MM.1S (cell line): Measurements from ENCODE around the gene POLE.

Experiments used
- DNase-seq: peaks from one replicate; pipeline ENCODE4 v3.0.0-alpha.2; 2015
- H2AFZ ChIP-seq: fragments of 300-600 bp; sonication (generic); 2 replicates; pipeline ENCODE4 v1.6.0; 2016; ENCODE audit warnings: antibody characterized with exemption, low read length
- H3F3A ChIP-seq: fragments of 300-600 bp; sonication (generic); 2 replicates; pipeline ENCODE4 v1.6.1; 2016; ENCODE audit warnings: mild to moderate bottlenecking, antibody characterized with exemption, low read length, moderate library complexity, mixed read lengths; ENCODE audit not compliant: insufficient read depth
- H3K27ac ChIP-seq: fragments of 300-600 bp; sonication (generic); 2 replicates; pipeline ENCODE4 v1.5.1; 2016; ENCODE audit warnings: mild to moderate bottlenecking, low read length
- H3K27me3 ChIP-seq: fragments of 300-600 bp; sonication (generic); replicated peaks from 2 replicates; pipeline ENCODE4 v1.6.0; 2016; ENCODE audit warnings: low read length; ENCODE audit not compliant: insufficient read depth
- H3K36me3 ChIP-seq: fragments of 300-600 bp; sonication (generic); replicated peaks from 2 replicates; pipeline ENCODE4 v1.6.1; 2016; ENCODE audit warnings: mild to moderate bottlenecking, low read length, mixed read lengths; ENCODE audit not compliant: insufficient read depth
- H3K4me1 ChIP-seq: fragments of 300-600 bp; sonication (generic); 2 replicates; pipeline ENCODE4 v1.6.1; 2016; ENCODE audit warnings: low read length, mixed read lengths
- H3K4me2 ChIP-seq: fragments of 300-600 bp; sonication (generic); 2 replicates; pipeline ENCODE4 v1.6.0; 2016; ENCODE audit warnings: low read depth, low read length
- H3K4me3 ChIP-seq: fragments of 300-600 bp; sonication (generic); 2 replicates; pipeline ENCODE4 v1.5.1; 2016; ENCODE audit warnings: low read length, mixed read lengths
- H3K79me2 ChIP-seq: fragments of 300-600 bp; sonication (generic); 2 replicates; pipeline ENCODE4 v1.6.1; 2016; ENCODE audit warnings: mixed run types, low read length, mixed read lengths
- H3K9ac ChIP-seq: fragments of 300-600 bp; sonication (generic); 2 replicates; pipeline ENCODE4 v1.6.1; 2016; ENCODE audit warnings: low read length, mixed read lengths
- H3K9me2 ChIP-seq: fragments of 300-600 bp; sonication (generic); replicated peaks from 2 replicates; pipeline ENCODE4 v1.6.1; 2016; ENCODE audit warnings: mild to moderate bottlenecking, low read length, mixed read lengths; ENCODE audit not compliant: insufficient read depth
- H3K9me3 ChIP-seq: fragments of 300-600 bp; sonication (generic); replicated peaks from 2 replicates; pipeline ENCODE4 v1.6.1; 2016; ENCODE audit warnings: mild to moderate bottlenecking, low read length, mixed read lengths; ENCODE audit not compliant: insufficient read depth
- H4K20me1 ChIP-seq: fragments of 300-600 bp; sonication (generic); 2 replicates; pipeline ENCODE4 v1.6.1; 2016; ENCODE audit warnings: mild to moderate bottlenecking, low read length, moderate library complexity, mixed read lengths; ENCODE audit not compliant: insufficient read depth
- EZH2 ChIP-seq: fragments of 300-600 bp; sonication (generic); optimal IDR thresholded peaks from 2 replicates; pipeline ENCODE3; 2017; ENCODE audit warnings: low read depth, mild to moderate bottlenecking, antibody characterized with exemption, low read length, mixed read lengths
- EZH2phosphoT487 ChIP-seq: fragments of 300-600 bp; sonication (generic); IDR thresholded peaks from 2 replicates; pipeline ENCODE4 v1.6.1; 2018; ENCODE audit warnings: antibody characterized with exemption, low read length
- TF ChIP-seq, protein P1 (sequence below): fragments of 300-600 bp; sonication (generic); IDR thresholded peaks from 2 replicates; pipeline ENCODE4 v1.5.1; 2016; ENCODE audit warnings: antibody characterized with exemption, low read length, mixed read lengths

POLE gene

DNA sequence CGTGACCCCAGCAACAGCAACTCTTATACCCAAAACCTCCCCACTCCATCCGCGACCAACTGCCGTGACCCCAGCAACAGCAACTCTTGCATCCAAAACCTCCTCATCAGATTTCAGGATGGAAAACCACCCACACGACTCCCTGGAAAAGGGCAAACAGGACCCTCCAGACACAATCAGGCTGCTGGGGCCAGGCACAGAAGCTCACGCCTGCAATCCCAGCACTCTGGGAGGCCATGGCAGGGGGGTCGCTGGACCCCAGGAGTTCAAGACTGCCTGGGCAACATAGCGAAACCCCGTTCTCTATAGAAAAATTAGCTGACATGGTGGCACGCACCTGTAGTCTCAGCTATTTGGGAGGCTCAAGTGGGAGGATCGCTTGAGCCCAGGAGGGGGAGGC, 43.2 kb upstream of the POLE start:
- H3K4me2 ChIP-seq: no peak overlapping the region
- no peak overlapping the region for H3K9ac ChIP-seq
- no peaks in the 10 kb centered on the region for H4K20me1 ChIP-seq
- no peak overlapping the region for H3K4me3 ChIP-seq
- TF ChIP-seq, protein P1, sequence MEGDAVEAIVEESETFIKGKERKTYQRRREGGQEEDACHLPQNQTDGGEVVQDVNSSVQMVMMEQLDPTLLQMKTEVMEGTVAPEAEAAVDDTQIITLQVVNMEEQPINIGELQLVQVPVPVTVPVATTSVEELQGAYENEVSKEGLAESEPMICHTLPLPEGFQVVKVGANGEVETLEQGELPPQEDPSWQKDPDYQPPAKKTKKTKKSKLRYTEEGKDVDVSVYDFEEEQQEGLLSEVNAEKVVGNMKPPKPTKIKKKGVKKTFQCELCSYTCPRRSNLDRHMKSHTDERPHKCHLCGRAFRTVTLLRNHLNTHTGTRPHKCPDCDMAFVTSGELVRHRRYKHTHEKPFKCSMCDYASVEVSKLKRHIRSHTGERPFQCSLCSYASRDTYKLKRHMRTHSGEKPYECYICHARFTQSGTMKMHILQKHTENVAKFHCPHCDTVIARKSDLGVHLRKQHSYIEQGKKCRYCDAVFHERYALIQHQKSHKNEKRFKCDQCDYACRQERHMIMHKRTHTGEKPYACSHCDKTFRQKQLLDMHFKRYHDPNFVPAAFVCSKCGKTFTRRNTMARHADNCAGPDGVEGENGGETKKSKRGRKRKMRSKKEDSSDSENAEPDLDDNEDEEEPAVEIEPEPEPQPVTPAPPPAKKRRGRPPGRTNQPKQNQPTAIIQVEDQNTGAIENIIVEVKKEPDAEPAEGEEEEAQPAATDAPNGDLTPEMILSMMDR: no peak
- no peak for TF ChIP-seq EZH2
- no peak for TF ChIP-seq EZH2phosphoT487
- H3K27me3 ChIP-seq: no peaks in the 10 kb centered on the region
- H3K4me1 ChIP-seq: no peaks in the 10 kb centered on the region
- no peaks in the 10 kb centered on the region; the same call in 1 of the 2 replicates for H3K36me3 ChIP-seq
- no peaks in the 10 kb centered on the region for H3K79me2 ChIP-seq
- no peaks in the 10 kb centered on the region for H3K9me2 ChIP-seq
- no peak for DNase-seq
- H3K9me3 ChIP-seq: no peaks in the 10 kb centered on the region
- no peak overlapping the region for H2AFZ ChIP-seq
- no peaks in the 10 kb centered on the region for H3F3A ChIP-seq
- no peak overlapping the region for H3K27ac ChIP-seq

DNA sequence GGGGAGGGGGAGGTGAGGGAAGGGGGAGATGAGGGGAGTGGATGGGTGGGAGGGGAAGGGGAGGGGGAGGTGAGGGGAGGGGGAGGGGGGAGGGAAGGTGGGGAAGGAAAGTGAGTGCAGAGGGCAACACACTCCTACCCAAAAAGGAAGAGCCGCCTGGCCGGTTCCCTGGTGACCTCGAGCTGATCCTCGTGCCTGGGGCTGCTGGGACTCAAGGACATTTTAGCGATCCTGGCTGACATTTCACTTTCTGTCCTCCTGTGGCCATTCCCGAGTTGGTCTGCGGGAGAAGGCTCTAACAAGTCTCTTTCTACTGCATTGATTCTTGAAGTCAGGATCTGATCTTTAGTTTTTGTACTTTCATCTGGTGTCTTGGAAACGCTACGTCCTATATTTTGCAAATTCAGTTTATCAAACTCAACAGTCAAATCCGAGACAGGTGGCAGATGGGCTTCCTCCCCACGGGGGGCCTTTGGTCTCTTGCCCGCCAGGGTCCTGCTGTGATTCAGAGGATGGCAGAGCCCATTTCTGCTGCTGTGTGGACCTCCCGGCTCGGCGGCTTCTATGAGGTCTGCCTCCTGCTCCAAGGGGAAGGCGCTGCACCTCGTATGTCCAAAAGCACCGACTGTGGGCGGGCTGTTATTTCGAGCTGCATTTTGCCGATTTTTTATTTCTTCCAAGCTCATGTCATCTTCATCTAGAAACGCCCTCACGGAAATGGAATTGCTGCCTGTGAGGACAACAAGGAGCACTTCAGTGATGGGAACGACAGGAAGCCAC, 42.6 kb upstream of the POLE start:
- no peak overlapping the region for H3K9ac ChIP-seq
- H3K27ac ChIP-seq: no peak overlapping the region
- TF ChIP-seq, protein P1: no peak
- no peak for TF ChIP-seq EZH2phosphoT487
- no peak for TF ChIP-seq EZH2
- no peaks in the 10 kb centered on the region for H3K27me3 ChIP-seq
- H3K4me3 ChIP-seq: no peak overlapping the region
- no peaks in the 10 kb centered on the region for H3F3A ChIP-seq
- H3K4me2 ChIP-seq: no peak overlapping the region
- H2AFZ ChIP-seq: no peak overlapping the region
- H3K4me1 ChIP-seq: no peaks in the 10 kb centered on the region
- no peaks in the 10 kb centered on the region; the same call in 1 of the 2 replicates for H3K36me3 ChIP-seq
- H3K79me2 ChIP-seq: no peaks in the 10 kb centered on the region
- no peaks in the 10 kb centered on the region for H3K9me2 ChIP-seq
- no peaks in the 10 kb centered on the region for H4K20me1 ChIP-seq
- DNase-seq: no peak
- no peaks in the 10 kb centered on the region for H3K9me3 ChIP-seq

DNA sequence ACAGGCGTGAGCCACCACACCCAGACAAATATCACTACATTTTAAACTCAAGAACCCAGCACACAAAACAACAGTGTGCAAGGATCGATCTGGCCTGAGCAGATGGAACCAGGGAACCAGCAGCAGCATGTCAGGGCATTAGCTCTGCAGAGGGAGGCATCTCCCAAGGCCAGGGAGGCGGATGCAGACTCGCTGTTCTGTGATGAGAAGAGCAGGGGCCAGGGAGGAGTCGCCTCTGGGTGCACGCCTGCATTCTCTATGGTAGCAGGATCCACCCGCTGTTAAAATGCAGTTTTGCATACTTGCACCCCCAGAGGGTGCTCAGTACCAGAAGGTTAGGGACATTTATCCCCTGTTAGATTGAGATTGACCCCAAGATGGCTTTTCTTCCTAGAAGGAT, 41.4 kb upstream of the POLE start:
- Histone ChIP-seq H4K20me1 (no peaks in the 10 kb centered on the region), H3K9me3 (no peaks in the 10 kb centered on the region), H3K27me3 (no peaks in the 10 kb centered on the region), H3K27ac (no peak overlapping the region), H3K9me2 (no peaks in the 10 kb centered on the region), H3K36me3 (no peaks in the 10 kb centered on the region; the same call in 1 of the 2 replicates), H2AFZ (no peak overlapping the region), H3K4me3 (no peak overlapping the region), H3F3A (no peaks in the 10 kb centered on the region), H3K4me2 (no peak overlapping the region), H3K4me1 (no peaks in the 10 kb centered on the region), H3K79me2 (no peaks in the 10 kb centered on the region), H3K9ac (no peak overlapping the region)
- DNase-seq: no peak
- no peak for TF ChIP-seq EZH2phosphoT487
- no peak for TF ChIP-seq EZH2
- TF ChIP-seq, protein P1: no peak
